ENCODE measurements around the gene ZNF878. TPM values are rescaled to one million over a fixed set of nuclear protein-coding genes. Genes with fewer than 3 reads are reported as not detected.
A peak's percentile ranks its signal among the peaks of the same experiment; 100 is the strongest.

ZNF878 gene
- total and polyA plus RNA-seq, 2 of the 8 experiments (the other 6 are each of a cell fraction or from before 2014, with no cell fraction given) = 0.91 to 9.1 TPM

DNA sequence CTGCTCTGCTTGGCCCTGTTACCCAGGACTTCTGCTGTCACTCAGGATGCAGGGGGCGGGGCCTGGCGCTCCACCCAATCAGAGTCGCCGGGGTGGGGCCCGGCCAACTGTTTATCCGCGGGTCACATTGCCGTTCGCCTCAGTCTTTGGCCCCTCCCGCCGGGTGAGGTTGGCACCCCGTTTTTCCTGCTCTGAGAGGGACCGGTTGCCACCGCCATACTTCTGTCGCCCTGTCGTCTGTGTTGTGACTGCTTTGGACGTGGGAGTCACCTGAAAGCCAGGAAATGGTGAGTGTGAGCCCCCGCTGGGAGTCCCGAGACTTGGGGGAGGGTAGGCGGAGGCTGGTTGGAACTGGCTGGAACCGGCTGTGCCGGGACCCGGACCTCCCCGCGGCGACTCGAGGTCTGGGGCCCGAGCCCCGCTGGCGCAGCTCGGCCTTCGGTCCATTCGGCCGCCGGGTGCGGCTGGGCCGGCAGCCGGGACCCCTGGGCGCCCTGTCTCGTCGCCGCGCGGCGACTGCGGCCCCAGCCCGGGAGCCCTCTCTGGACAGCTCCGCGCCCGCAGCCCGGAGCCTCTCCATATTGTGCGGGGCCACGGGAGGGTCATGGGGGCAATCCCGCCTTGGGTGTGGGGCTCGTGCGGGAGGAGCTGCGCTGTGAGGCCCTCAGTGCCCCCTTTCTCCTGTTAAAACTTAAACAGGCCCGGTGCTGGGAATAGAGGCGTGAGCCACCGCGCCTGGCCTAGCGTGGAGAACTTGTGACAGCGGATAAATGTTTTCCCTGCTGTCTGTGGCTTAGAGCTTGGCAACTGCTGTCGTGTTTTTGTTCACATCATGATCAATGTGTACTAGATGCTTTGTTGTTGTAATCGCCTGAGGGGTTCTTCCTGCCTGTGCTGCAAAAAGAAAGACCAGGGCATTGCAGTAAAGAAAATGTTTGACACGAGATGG lies 12.1 kb upstream of the ZNF878 start, which contains the start of gene ZNF844:
Gene ZNF844, plus strand, starts transcription at position 142 of the 949 bp plus-strand sequence. Its CDS starts 143 bp downstream, at position 285.
- Histone ChIP-seq H3K4me2 (ENCODE audit: insufficient read depth in 1 of 2, low read depth in 2 of 2, low read length in 2 of 2) (peak within 1 kb of the TSS; percentile 72 to 85), H2BK5ac (ENCODE audit: low read depth, low read length) (peak within 1 kb of the TSS; percentile 100), H4K20me1 (replicated peaks in 1 of 2; ENCODE audit: control insufficient read depth in 1 of 2, insufficient read depth in 2 of 2, low read length in 2 of 2) (no peaks in the 10 kb centered on the region), H4K8ac (ENCODE audit: extremely low read depth, insufficient read depth, low read length) (peak within 1 kb of the TSS; percentile 100; the same call in 1 of the 2 replicates), H3K4ac (replicated peaks; ENCODE audit: insufficient read length, low read depth, low read length) (no peak within 1 kb of the TSS), H2AFZ (ENCODE audit: low read length) (peak within 1 kb of the TSS; percentile 82), H2BK15ac (ENCODE audit: low read length) (no peak within 1 kb of the TSS), H3K79me1 (ENCODE audit: low read depth, low read length) (peaks cover 2% of the 10 kb centered on the region), H3K18ac (ENCODE audit: extremely low read depth, low read length) (peak within 1 kb of the TSS; percentile 81), H3K4me3 (ENCODE audit: extremely low read depth in 1 of 4, insufficient read depth in 2 of 4, low read depth in 3 of 4, low read length in 4 of 4) (peak within 1 kb of the TSS; percentile 62 to 82 (median 73)), H2BK120ac (replicated peaks; ENCODE audit: low read depth, low read length) (no peak within 1 kb of the TSS), H2BK20ac (ENCODE audit: low read length) (no peak within 1 kb of the TSS), H3K23ac (ENCODE audit: insufficient read length) (no peak within 1 kb of the TSS), H3K14ac (ENCODE audit: insufficient read length) (no peak within 1 kb of the TSS), H3K23me2 (ENCODE audit: low read depth, low read length) (peaks cover 4% of the 10 kb centered on the region; the same call in 1 of the 2 replicates), H4K5ac (ENCODE audit: insufficient read length, low read depth, low read length) (peak within 1 kb of the TSS; percentile 72), H2AK5ac (ENCODE audit: low read depth, low read length) (peak within 1 kb of the TSS; percentile 95; the same call in 1 of the 2 replicates), H3K9ac (replicated peaks in 1 of 4; ENCODE audit: extremely low read depth in 1 of 4, low read depth in 3 of 4, low read length in 3 of 4) (peak within 1 kb of the TSS; percentile 96 to 98 (median 98)), H4K91ac (replicated peaks; ENCODE audit: insufficient read length, low read length) (peak within 1 kb of the TSS; percentile 72), H3K56ac (replicated peaks; ENCODE audit: insufficient read length, low read depth, low read length) (peak within 1 kb of the TSS; percentile 80), H3K27ac (ENCODE audit: low read depth, low read length) (peak within 1 kb of the TSS; percentile 94), H3K9me3 (ENCODE audit: insufficient read depth in 2 of 2, low read depth in 1 of 2, low read length in 1 of 2) (no peaks in the 10 kb centered on the region; a peak in 1 of 4 replicates), H2BK12ac (ENCODE audit: low read depth, low read length) (peak within 1 kb of the TSS; percentile 99; the same call in 1 of the 2 replicates), H3K36me3 (ENCODE audit: control insufficient read depth in 2 of 4, insufficient read depth in 4 of 4, low read length in 3 of 4) (no peaks in the 10 kb centered on the region), H3K4me1 (replicated peaks in 1 of 4; ENCODE audit: control insufficient read depth in 3 of 4, insufficient read depth in 4 of 4, low read length in 3 of 4) (peaks cover 2 to 8% (median 4%) of the 10 kb centered on the region in 4 experiments; a peak in 6 of 7 replicates), H3K79me2 (ENCODE audit: control insufficient read depth in 1 of 2, insufficient read depth in 2 of 2, low read length in 2 of 2) (peaks cover 0 to 18% of the 10 kb centered on the region in 2 experiments; a peak in 2 of 4 replicates), H3K27me3 (replicated peaks in 1 of 4; ENCODE audit: control insufficient read depth in 3 of 4, extremely low read depth in 1 of 4, insufficient read depth in 3 of 4, low read length in 3 of 4) (no peaks in the 10 kb centered on the region)
- ChIA-PET CTCF (ENCODE audit: partially characterized antibody) (interaction anchor here (0.9 to 1.2 kb wide), 3 partner anchors 9 to 26 kb away, joined by 3 read pairs; no protein-coding TSS in a partner anchor), POLR2A (ENCODE audit: partially characterized antibody) (interaction anchor here (0.7 to 3.8 kb wide), 13 partner anchors 10 to 183 kb away, joined by 3 to 72 read pairs (median 7); partner anchors contain the start of genes ZNF20, ZNF625, ZNF763 and ZNF878)
- peak; percentile 75 to 99 for DNase-seq (ENCODE audit: low read depth in 1 of 2, low spot score in 2 of 2)
- no peak for FAIRE-seq
- WGBS, 2 experiments (ENCODE audit: extremely low coverage in 1 of 2, insufficient coverage in 1 of 2, insufficient read length in 1 of 2, insufficient replicate concordance in 2 of 2, low coverage in 1 of 2, low lambda C conversion rate in 2 of 2, missing lambda C conversion rate in 1 of 2) = 4% methylated on average over 39 of the region's 66 CpGs; no CpG with 5 or more reads in 1 of the 2 experiments
- TF ChIP-seq PHF8 (conservative IDR thresholded peaks at IDR 0.05; ENCODE audit: low read depth, low read length) = peak; percentile 98
- TF ChIP-seq, protein P1, sequence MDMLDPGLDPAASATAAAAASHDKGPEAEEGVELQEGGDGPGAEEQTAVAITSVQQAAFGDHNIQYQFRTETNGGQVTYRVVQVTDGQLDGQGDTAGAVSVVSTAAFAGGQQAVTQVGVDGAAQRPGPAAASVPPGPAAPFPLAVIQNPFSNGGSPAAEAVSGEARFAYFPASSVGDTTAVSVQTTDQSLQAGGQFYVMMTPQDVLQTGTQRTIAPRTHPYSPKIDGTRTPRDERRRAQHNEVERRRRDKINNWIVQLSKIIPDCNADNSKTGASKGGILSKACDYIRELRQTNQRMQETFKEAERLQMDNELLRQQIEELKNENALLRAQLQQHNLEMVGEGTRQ (IDR thresholded peaks at IDR 0.05; ENCODE audit: low read length) = no peak
- 0 out of 2 replicates have a peak, but pooled peaks have one; percentile 14 for TF ChIP-seq BACH1 (IDR thresholded peaks at IDR 0.05; ENCODE audit: low read length)
- TF ChIP-seq HDAC2 (IDR thresholded peaks at IDR 0.05; ENCODE audit: borderline replicate concordance in 1 of 2, low read depth in 2 of 2, low read length in 2 of 2) = peak in 1 of 2 experiments; percentile 19; a peak in 1 of 4 replicates
- peak; percentile 97 for TF ChIP-seq POLR2AphosphoS5 (IDR thresholded peaks at IDR 0.05; ENCODE audit: low read depth, low read length)
- peak; percentile 97 for TF ChIP-seq TAF1 (IDR thresholded peaks at IDR 0.05; ENCODE audit: low read depth, low read length)
- TF ChIP-seq POLR2A (IDR thresholded peaks at IDR 0.05; ENCODE audit: control extremely low read depth in 1 of 2, low read depth in 2 of 2, low read length in 2 of 2) = peak; percentile 87 to 99
- peak; percentile 96 for TF ChIP-seq TAF7 (optimal IDR thresholded peaks at IDR 0.05; ENCODE audit: borderline replicate concordance, low read depth, low read length)
- TF ChIP-seq JUN (IDR thresholded peaks at IDR 0.05; ENCODE audit: low read depth, low read length) = 0 out of 2 replicates have a peak, but pooled peaks have one; percentile 66

All from H1 (cell line).